PC-3 (cell line): Measurements from ENCODE around the gene TADA2B. TPM values are rescaled to one million over a fixed set of nuclear protein-coding genes. Genes with fewer than 3 reads are reported as not detected.

Source experiments
- ATAC-seq: fragments of 200-7000 bp; cut with Tn5 transposase; 2 replicates; pipeline ENCODE4 v1.9.1; 2020; ENCODE audit warnings: mild to moderate bottlenecking, moderate library complexity
- BruUV-seq: library from RNA; stranded (reverse); fragments of 400-500 nt; replicated peaks from 2 replicates; lab custom pipeline; 2021; lab: Mats Ljungman, UMichigan
- CTCF ChIA-PET: fragments of 300-600 bp; sonication (Branson Sonifier 250); formaldehyde crosslinking; loops from one replicate; lab custom pipeline; 2022; ENCODE audit warnings: antibody characterized with exemption; lab: Charles Lee
- POLR2A ChIA-PET: fragments of 300-600 bp; sonication (Branson Sonifier 250); formaldehyde crosslinking; loops from one replicate; lab custom pipeline; 2022; ENCODE audit warnings: antibody characterized with exemption; ENCODE audit not compliant: unreplicated experiment; lab: Charles Lee
- DNase-seq: peaks from one replicate; pipeline ENCODE4 v3.0.0-alpha.2; 2015
- H2AFZ ChIP-seq: fragments of 300-600 bp; sonication (generic); 2 replicates; pipeline ENCODE4 v1.6.0; 2016; ENCODE audit warnings: antibody characterized with exemption, low read length
- H3F3A ChIP-seq: fragments of 300-600 bp; sonication (generic); one replicate; pipeline ENCODE4 v1.6.0; 2017; ENCODE audit warnings: antibody characterized with exemption, low read length, control low read depth, mild to moderate bottlenecking; ENCODE audit not compliant: unreplicated experiment
- H3K27ac ChIP-seq: fragments of 300-600 bp; sonication (generic); 2 replicates; pipeline ENCODE4 v1.5.1; 2016; ENCODE audit warnings: mild to moderate bottlenecking, low read length
- H3K27me3 ChIP-seq: fragments of 300-600 bp; sonication (generic); 2 replicates; pipeline ENCODE4 v1.6.1; 2016; ENCODE audit warnings: low read length, mixed read lengths
- H3K36me3 ChIP-seq: fragments of 300-600 bp; sonication (generic); 2 replicates; pipeline ENCODE4 v1.6.1; 2016; ENCODE audit warnings: low read depth, mixed run types, low read length, mixed read lengths
- H3K4me1 ChIP-seq: fragments of 300-600 bp; sonication (generic); 2 replicates; pipeline ENCODE4 v1.5.1; 2016; ENCODE audit warnings: low read length; ENCODE audit not compliant: insufficient read depth
- H3K4me2 ChIP-seq: fragments of 300-600 bp; sonication (generic); 2 replicates; pipeline ENCODE4 v1.6.0; 2016; ENCODE audit warnings: low read length
- H3K4me3 ChIP-seq: fragments of 300-600 bp; sonication (generic); 2 replicates; pipeline ENCODE4 v1.5.1; 2016; ENCODE audit warnings: mild to moderate bottlenecking, low read length, mixed read lengths
- H3K79me2 ChIP-seq: fragments of 300-600 bp; sonication (generic); 2 replicates; pipeline ENCODE4 v1.6.1; 2017; ENCODE audit warnings: low read length, mixed read lengths
- H3K9ac ChIP-seq: fragments of 300-600 bp; sonication (generic); 2 replicates; pipeline ENCODE4 v1.6.0; 2016; ENCODE audit warnings: mild to moderate bottlenecking, low read length
- H3K9me2 ChIP-seq: fragments of 300-600 bp; sonication (generic); replicated peaks from 2 replicates; pipeline ENCODE4 v1.6.1; 2016; ENCODE audit warnings: mixed run types, low read length, mixed read lengths
- H3K9me3 ChIP-seq: fragments of 300-600 bp; sonication (generic); 2 replicates; pipeline ENCODE4 v1.6.1; 2016; ENCODE audit warnings: low read length, mixed read lengths
- H4K20me1 ChIP-seq: fragments of 300-600 bp; sonication (generic); 2 replicates; pipeline ENCODE4 v1.6.1; 2016; ENCODE audit warnings: low read length, mixed read lengths
- EZH2 ChIP-seq: fragments of 300-600 bp; sonication (generic); IDR thresholded peaks from one replicate; pipeline ENCODE4 v1.6.1; 2017; ENCODE audit warnings: antibody characterized with exemption, mild to moderate bottlenecking, low read length; ENCODE audit not compliant: unreplicated experiment
- EZH2phosphoT487 ChIP-seq: fragments of 300-600 bp; sonication (generic); IDR thresholded peaks from 2 replicates; pipeline ENCODE4 v1.6.1; 2018; ENCODE audit warnings: mild to moderate bottlenecking, antibody characterized with exemption, low read length, borderline replicate concordance
- intact Hi-C: fragments of 100-400 bp; cut with micrococcal nuclease; formaldehyde crosslinking; loops from 2 replicates; pipeline ENCODE4 v1.9.0; 2023
- total RNA-seq: library from RNA; depleted of rRNA; stranded (reverse); fragments of >200 nt; gene quantifications from 2 replicates; pipeline ENCODE4 v1.2.3, GENCODE V29; 2014
- TF ChIP-seq, protein P1 (sequence below): fragments of 300-600 bp; sonication (generic); conservative IDR thresholded peaks from 2 replicates; pipeline ENCODE4 v1.5.1; 2017; ENCODE audit warnings: antibody characterized with exemption, low read depth, mild to moderate bottlenecking, low read length

Gene TADA2B
- total RNA-seq, 1 experiment from 2014 or later: 14.7 TPM

DNA sequence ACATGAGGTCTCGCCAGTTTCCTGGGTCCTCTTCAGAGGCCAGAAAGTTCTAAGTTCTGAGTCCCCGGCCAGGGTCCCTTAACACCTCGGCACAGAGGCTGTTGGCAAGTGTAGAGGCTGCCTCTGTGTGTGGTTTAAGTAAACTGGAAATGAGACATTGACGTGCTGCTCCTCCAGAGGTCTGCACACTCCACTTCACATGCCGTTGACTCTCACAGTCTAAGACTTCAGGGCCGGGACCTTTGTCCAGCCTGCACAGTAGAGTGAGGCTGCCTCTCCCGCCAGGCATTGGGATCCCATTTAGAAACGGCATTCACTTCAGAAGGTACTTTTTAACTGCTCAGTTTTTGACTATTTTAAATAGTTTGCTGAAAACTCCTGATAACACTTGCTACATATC, 10.6 kb upstream of the TADA2B start:
- no TSS peak for BruUV-seq
- no peak overlapping the region for H3K4me3 ChIP-seq
- CTCF ChIA-PET: no interaction called here

DNA sequence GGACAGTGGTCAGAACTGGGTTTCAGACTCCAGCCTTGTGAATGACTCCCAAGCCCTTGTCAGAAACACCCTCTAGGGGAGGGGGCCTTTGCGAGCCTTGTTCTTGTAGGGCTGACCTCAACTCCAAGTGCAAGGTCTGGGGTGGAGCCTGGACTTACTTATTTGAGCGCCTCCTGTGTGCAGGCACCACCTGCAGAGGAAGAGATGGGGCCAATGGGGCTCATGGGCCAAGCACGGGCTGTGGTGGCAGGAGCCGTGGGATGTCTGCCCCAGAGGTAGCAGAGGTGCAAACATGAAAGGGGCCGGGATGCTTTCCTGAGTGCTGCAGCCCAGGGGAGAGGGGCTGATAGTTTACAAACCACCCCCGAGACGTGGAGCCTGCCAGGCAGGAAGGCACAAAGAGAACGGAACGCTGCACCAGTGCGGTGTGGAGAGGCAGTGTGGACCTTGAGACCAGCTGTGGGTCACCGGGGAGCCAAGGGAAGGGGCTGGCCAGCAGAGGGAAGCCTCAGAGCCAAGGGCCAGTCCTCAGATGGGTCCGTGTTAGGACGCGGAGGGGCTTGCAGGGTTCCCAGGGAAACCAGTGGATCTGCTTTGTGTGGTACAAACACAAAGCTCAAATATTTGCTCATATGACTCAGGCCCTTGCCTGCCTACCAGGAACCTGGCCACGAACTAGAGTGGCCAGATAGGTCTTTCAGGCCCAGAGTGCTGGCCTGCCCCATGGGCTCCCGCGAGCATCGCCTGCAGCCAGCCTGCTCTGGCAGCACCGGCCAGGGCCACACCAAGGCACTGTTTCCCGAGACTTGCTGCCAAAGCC, 8.7 kb upstream of the TADA2B start:
- peak; percentile 92 for ATAC-seq
- Histone ChIP-seq H3K27me3 (no peaks in the 10 kb centered on the region), H3K4me1 (peaks cover 29% of the 10 kb centered on the region), H3K27ac (peak overlapping the region; percentile 71), H3K9ac (peak overlapping the region; percentile 36), H3K9me3 (no peaks in the 10 kb centered on the region), H3K36me3 (peaks cover 10% of the 10 kb centered on the region; the same call in 1 of the 2 replicates), H2AFZ (peak overlapping the region; percentile 40), H3K9me2 (no peaks in the 10 kb centered on the region), H3K79me2 (no peaks in the 10 kb centered on the region), H3K4me2 (peak overlapping the region; percentile 70), H3F3A (no peaks in the 10 kb centered on the region), H3K4me3 (no peak overlapping the region; the same call in 1 of the 2 replicates), H4K20me1 (no peaks in the 10 kb centered on the region)
- intact Hi-C loops: no loop called here
- ChIA-PET POLR2A (interaction anchor here (0.6 to 1.2 kb wide), 6 partner anchors 8 to 361 kb away, joined by 4 to 14 read pairs (median 5); partner anchors contain the start of genes GRPEL1 and TADA2B), CTCF (interaction anchor here (0.9 kb wide), 1 partner anchor 12 kb away, joined by 3 read pairs; no protein-coding TSS in a partner anchor)
- no peak for TF ChIP-seq EZH2phosphoT487
- no peak for TF ChIP-seq EZH2
- TF ChIP-seq, protein P1, sequence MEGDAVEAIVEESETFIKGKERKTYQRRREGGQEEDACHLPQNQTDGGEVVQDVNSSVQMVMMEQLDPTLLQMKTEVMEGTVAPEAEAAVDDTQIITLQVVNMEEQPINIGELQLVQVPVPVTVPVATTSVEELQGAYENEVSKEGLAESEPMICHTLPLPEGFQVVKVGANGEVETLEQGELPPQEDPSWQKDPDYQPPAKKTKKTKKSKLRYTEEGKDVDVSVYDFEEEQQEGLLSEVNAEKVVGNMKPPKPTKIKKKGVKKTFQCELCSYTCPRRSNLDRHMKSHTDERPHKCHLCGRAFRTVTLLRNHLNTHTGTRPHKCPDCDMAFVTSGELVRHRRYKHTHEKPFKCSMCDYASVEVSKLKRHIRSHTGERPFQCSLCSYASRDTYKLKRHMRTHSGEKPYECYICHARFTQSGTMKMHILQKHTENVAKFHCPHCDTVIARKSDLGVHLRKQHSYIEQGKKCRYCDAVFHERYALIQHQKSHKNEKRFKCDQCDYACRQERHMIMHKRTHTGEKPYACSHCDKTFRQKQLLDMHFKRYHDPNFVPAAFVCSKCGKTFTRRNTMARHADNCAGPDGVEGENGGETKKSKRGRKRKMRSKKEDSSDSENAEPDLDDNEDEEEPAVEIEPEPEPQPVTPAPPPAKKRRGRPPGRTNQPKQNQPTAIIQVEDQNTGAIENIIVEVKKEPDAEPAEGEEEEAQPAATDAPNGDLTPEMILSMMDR: no peak
- no TSS peak for BruUV-seq
- peak; percentile 88 for DNase-seq

More for the DNA sequence above, 10.6 kb upstream of the TADA2B start:
- intact Hi-C loops: no loop called here
- TF ChIP-seq, protein P1: no peak
- TF ChIP-seq EZH2phosphoT487: no peak
- TF ChIP-seq EZH2: no peak
- no peaks in the 10 kb centered on the region for H3K79me2 ChIP-seq
- H3K9me3 ChIP-seq: no peaks in the 10 kb centered on the region
- H4K20me1 ChIP-seq: no peaks in the 10 kb centered on the region
- no peaks in the 10 kb centered on the region for H3K27me3 ChIP-seq
- H3K9me2 ChIP-seq: no peaks in the 10 kb centered on the region
- no peak overlapping the region for H3K4me2 ChIP-seq
- no peak overlapping the region for H2AFZ ChIP-seq
- no peaks in the 10 kb centered on the region for H3F3A ChIP-seq
- POLR2A ChIA-PET: no interaction called here
- no peak overlapping the region for H3K9ac ChIP-seq
- ATAC-seq (no peak), DNase-seq (no peak)
- no peak overlapping the region for H3K27ac ChIP-seq
- peaks cover 10% of the 10 kb centered on the region; the same call in 1 of the 2 replicates for H3K36me3 ChIP-seq
- peaks cover 29% of the 10 kb centered on the region for H3K4me1 ChIP-seq

DNA sequence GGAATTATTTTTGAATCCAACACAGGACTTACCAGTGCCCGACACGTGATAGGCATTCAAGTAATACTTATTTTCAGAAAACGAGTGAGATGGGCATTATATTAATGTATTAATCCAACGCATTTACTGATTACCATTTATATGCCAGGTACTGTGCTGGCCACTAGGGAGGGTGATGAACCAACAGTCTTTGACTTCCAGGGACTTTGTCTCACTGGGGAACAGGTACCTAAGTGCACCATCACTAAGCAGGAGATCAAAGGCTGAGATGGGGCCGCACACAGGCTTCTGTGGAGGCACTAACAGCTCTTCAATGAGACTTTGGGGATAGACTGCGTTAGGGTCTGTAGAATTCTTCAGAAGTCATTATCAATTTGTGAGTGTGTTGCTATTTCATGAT, 5.7 kb upstream of the TADA2B start:
- Histone ChIP-seq H3K9ac (no peak overlapping the region), H3K79me2 (no peaks in the 10 kb centered on the region), H3K4me1 (peaks cover 37% of the 10 kb centered on the region), H3F3A (no peaks in the 10 kb centered on the region), H3K27ac (no peak overlapping the region), H3K9me2 (no peaks in the 10 kb centered on the region), H3K4me3 (no peak overlapping the region), H4K20me1 (no peaks in the 10 kb centered on the region), H2AFZ (no peak overlapping the region), H3K36me3 (no peaks in the 10 kb centered on the region), H3K4me2 (no peak overlapping the region), H3K9me3 (no peaks in the 10 kb centered on the region), H3K27me3 (no peaks in the 10 kb centered on the region)
- POLR2A ChIA-PET: no interaction called here
- ATAC-seq (no peak), DNase-seq (no peak)
- CTCF ChIA-PET: no interaction called here
- TF ChIP-seq EZH2 (no peak), EZH2phosphoT487 (no peak)
- TF ChIP-seq, protein P1: no peak; the same call in 1 of the 2 replicates
- intact Hi-C loops: no loop called here
- no TSS peak for BruUV-seq
